HCT116 (cell line): ENCODE measurements around the gene ARL14.

Experiments used
- CBX3 ChIP-seq: IDR thresholded peaks from 2 replicates; pipeline ENCODE4 v1.6.1; 2012; ENCODE audit warnings: low read depth
- CEBPB ChIP-seq: IDR thresholded peaks from 2 replicates; pipeline ENCODE4 v1.6.1; 2012; ENCODE audit warnings: low read depth
- ELF1 ChIP-seq: IDR thresholded peaks from 2 replicates; pipeline ENCODE4 v1.6.1; 2012; ENCODE audit warnings: low read depth, borderline replicate concordance
- EZH2phosphoT487 ChIP-seq: fragments of 200-600 bp; IDR thresholded peaks from 2 replicates; pipeline ENCODE4 v1.6.1; 2018; ENCODE audit warnings: antibody characterized with exemption, borderline replicate concordance
- MAX ChIP-seq: IDR thresholded peaks from 2 replicates; pipeline ENCODE4 v1.6.1; 2012
- POLR2A ChIP-seq: IDR thresholded peaks from 2 replicates; pipeline ENCODE4 v1.7.0; 2011; ENCODE audit warnings: borderline replicate concordance; ENCODE audit not compliant: insufficient read depth, insufficient read length; ENCODE audit errors: extremely low read depth
- POLR2AphosphoS5 ChIP-seq: IDR thresholded peaks from 2 replicates; pipeline ENCODE4 v1.6.1; 2011; ENCODE audit warnings: mild to moderate bottlenecking, low read depth, low read length, moderate library complexity
- RAD21 ChIP-seq: IDR thresholded peaks from 2 replicates; pipeline ENCODE4 v1.6.1; 2012; ENCODE audit warnings: low read depth, mild to moderate bottlenecking
- REST ChIP-seq: IDR thresholded peaks from 2 replicates; pipeline ENCODE4 v1.6.1; 2012; ENCODE audit warnings: low read depth
- SIN3A ChIP-seq: IDR thresholded peaks from 2 replicates; pipeline ENCODE4 v1.6.1; 2012; ENCODE audit warnings: low read depth
- SP1 ChIP-seq: IDR thresholded peaks from 2 replicates; pipeline ENCODE4 v1.6.1; 2012; ENCODE audit warnings: low read depth
- TCF7L2 ChIP-seq: IDR thresholded peaks from 2 replicates; pipeline ENCODE4 v1.7.0; 2011; ENCODE audit warnings: borderline replicate concordance, inconsistent platforms; ENCODE audit not compliant: insufficient read depth, insufficient read length; ENCODE audit errors: extremely low read depth
- ZNF274 ChIP-seq: fragments of 200-500 bp; sonication (Bioruptor generic); IDR thresholded peaks from 2 replicates; pipeline ENCODE4 v1.6.1; 2014; ENCODE audit warnings: mild to moderate bottlenecking, low read depth, low read length, inconsistent platforms
- TF ChIP-seq, protein P1 (sequence below), 3 experiments: fragments of 200-600 bp in 1 of 3; sonication (generic) in 1 of 3; IDR thresholded peaks in 2 of 3; conservative IDR thresholded peaks in 1 of 3; 2 replicates each; pipeline ENCODE4 v1.5.1; 2012 to 2017; ENCODE audit warnings: low read depth in 2 of 3, low read length in 2 of 3, antibody characterized with exemption in 1 of 3, borderline replicate concordance in 1 of 3, control low read depth in 1 of 3, mild to moderate bottlenecking in 1 of 3, mixed read lengths in 1 of 3, mixed run types in 1 of 3, moderate library complexity in 1 of 3; ENCODE audit not compliant: insufficient read depth in 1 of 3

DNA sequence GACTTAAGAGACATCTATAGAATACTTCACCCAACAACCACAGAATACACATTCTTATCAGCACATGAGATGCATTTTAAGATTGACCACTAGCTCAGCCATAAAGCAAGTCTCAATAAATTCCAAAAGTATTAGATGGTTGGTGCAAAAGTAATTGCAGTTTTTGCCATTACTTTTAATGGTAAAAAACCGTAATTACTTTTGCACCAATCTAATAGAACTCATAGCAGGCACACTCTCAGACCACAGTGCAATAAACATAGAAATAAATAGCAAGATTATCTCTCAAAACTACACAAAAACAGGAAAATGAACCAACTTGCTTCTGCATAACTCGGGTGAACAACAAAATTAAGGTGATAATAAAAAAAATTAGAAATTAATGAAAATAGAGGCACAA lies 45.4 kb downstream of the ARL14 start:
- TF ChIP-seq, protein P1, sequence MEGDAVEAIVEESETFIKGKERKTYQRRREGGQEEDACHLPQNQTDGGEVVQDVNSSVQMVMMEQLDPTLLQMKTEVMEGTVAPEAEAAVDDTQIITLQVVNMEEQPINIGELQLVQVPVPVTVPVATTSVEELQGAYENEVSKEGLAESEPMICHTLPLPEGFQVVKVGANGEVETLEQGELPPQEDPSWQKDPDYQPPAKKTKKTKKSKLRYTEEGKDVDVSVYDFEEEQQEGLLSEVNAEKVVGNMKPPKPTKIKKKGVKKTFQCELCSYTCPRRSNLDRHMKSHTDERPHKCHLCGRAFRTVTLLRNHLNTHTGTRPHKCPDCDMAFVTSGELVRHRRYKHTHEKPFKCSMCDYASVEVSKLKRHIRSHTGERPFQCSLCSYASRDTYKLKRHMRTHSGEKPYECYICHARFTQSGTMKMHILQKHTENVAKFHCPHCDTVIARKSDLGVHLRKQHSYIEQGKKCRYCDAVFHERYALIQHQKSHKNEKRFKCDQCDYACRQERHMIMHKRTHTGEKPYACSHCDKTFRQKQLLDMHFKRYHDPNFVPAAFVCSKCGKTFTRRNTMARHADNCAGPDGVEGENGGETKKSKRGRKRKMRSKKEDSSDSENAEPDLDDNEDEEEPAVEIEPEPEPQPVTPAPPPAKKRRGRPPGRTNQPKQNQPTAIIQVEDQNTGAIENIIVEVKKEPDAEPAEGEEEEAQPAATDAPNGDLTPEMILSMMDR (IDR thresholded peaks at IDR 0.05 in 2 of 3, conservative IDR thresholded peaks at IDR 0.05 in 1 of 3; ENCODE audit: borderline replicate concordance in 1 of 3, insufficient read depth in 1 of 3, low read depth in 2 of 3, low read length in 2 of 3) = no peak
- no peak for TF ChIP-seq MAX
- TF ChIP-seq TCF7L2 = no peak
- TF ChIP-seq SIN3A = no peak
- TF ChIP-seq EZH2phosphoT487 = no peak
- no peak for TF ChIP-seq SP1
- no peak for TF ChIP-seq POLR2A
- TF ChIP-seq POLR2AphosphoS5 = no peak
- TF ChIP-seq ZNF274 = no peak
- no peak for TF ChIP-seq REST
- TF ChIP-seq CEBPB = no peak
- TF ChIP-seq ELF1 = no peak
- TF ChIP-seq RAD21 = no peak
- no peak for TF ChIP-seq CBX3
